OCI-LY7 (cell line): ENCODE measurements around the gene NGDN.
A peak's percentile ranks its signal among the peaks of the same experiment; 100 is the strongest.

Experiments
- EZH2phosphoT487 ChIP-seq: fragments of 200-600 bp; sonication (generic); IDR thresholded peaks from 2 replicates; pipeline ENCODE4 v1.6.1; 2018; ENCODE audit warnings: low read depth, borderline replicate concordance, mild to moderate bottlenecking, mixed run types, antibody characterized with exemption, low read length, moderate library complexity, mixed read lengths
- TF ChIP-seq, protein P1 (sequence below): fragments of 200-600 bp; sonication (generic); conservative IDR thresholded peaks from 2 replicates; pipeline ENCODE4 v1.5.1; 2014; ENCODE audit warnings: mild to moderate bottlenecking, antibody characterized with exemption, low read length, moderate library complexity, mixed read lengths

DNA sequence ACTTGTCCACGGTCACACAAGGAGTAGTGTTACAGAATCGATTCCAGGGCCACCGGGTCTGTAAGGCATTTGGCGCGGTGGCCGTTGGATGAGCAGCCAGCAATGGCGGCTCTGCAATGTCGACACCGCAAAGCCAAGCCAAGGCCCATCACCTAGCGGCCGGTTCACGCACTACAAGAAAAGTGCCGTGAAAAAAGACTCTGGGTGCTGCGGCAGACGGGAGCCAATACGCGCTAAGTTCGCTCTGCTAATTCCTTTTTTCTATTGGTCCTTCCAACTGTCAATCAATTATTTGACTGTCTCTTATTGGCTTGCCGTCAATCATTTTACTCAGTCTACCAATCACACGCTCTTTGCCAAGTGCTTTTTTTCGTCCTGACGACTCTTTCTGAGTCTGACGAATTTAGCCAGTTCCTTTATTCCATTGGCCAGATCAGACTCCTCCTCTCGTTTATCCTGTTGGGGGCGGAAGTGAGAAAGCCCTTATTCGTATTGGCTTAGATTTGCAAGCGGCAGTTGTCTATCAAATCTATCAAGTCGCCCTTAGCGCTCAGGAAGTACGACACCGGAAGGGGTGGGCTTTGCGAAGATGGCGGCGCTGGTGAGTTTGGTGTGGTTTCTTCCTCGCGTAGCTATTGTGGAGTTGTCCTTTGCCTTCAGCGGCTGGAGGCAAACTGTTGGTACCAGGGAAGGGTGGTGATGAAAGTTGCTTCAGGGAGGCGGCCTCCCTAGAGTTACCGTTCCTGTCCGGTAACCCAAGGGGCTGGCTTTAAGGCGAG, at the start of gene NGDN:
- TF ChIP-seq, protein P1, sequence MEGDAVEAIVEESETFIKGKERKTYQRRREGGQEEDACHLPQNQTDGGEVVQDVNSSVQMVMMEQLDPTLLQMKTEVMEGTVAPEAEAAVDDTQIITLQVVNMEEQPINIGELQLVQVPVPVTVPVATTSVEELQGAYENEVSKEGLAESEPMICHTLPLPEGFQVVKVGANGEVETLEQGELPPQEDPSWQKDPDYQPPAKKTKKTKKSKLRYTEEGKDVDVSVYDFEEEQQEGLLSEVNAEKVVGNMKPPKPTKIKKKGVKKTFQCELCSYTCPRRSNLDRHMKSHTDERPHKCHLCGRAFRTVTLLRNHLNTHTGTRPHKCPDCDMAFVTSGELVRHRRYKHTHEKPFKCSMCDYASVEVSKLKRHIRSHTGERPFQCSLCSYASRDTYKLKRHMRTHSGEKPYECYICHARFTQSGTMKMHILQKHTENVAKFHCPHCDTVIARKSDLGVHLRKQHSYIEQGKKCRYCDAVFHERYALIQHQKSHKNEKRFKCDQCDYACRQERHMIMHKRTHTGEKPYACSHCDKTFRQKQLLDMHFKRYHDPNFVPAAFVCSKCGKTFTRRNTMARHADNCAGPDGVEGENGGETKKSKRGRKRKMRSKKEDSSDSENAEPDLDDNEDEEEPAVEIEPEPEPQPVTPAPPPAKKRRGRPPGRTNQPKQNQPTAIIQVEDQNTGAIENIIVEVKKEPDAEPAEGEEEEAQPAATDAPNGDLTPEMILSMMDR, result peak; percentile 73
- TF ChIP-seq EZH2phosphoT487, result no peak
